PC-3 (cell line): ENCODE data around the gene TIMP4. TPM values are rescaled to one million over a fixed set of nuclear protein-coding genes. Genes with fewer than 3 reads are reported as not detected.
A peak's percentile ranks its signal among the peaks of the same experiment; 100 is the strongest.

Experiments used
- ATAC-seq: fragments of 200-7000 bp; cut with Tn5 transposase; 2 replicates; pipeline ENCODE4 v1.9.1; 2020; ENCODE audit warnings: mild to moderate bottlenecking, moderate library complexity
- BruUV-seq: library from RNA; stranded (reverse); fragments of 400-500 nt; replicated peaks from 2 replicates; lab custom pipeline; 2021; lab: Mats Ljungman, UMichigan
- CTCF ChIA-PET: fragments of 300-600 bp; sonication (Branson Sonifier 250); formaldehyde crosslinking; loops from one replicate; lab custom pipeline; 2022; ENCODE audit warnings: antibody characterized with exemption; lab: Charles Lee
- POLR2A ChIA-PET: fragments of 300-600 bp; sonication (Branson Sonifier 250); formaldehyde crosslinking; loops from one replicate; lab custom pipeline; 2022; ENCODE audit warnings: antibody characterized with exemption; ENCODE audit not compliant: unreplicated experiment; lab: Charles Lee
- DNase-seq: peaks from one replicate; pipeline ENCODE4 v3.0.0-alpha.2; 2015
- H2AFZ ChIP-seq: fragments of 300-600 bp; sonication (generic); 2 replicates; pipeline ENCODE4 v1.6.0; 2016; ENCODE audit warnings: antibody characterized with exemption, low read length
- H3F3A ChIP-seq: fragments of 300-600 bp; sonication (generic); one replicate; pipeline ENCODE4 v1.6.0; 2017; ENCODE audit warnings: antibody characterized with exemption, low read length, control low read depth, mild to moderate bottlenecking; ENCODE audit not compliant: unreplicated experiment
- H3K27ac ChIP-seq: fragments of 300-600 bp; sonication (generic); 2 replicates; pipeline ENCODE4 v1.5.1; 2016; ENCODE audit warnings: mild to moderate bottlenecking, low read length
- H3K27me3 ChIP-seq: fragments of 300-600 bp; sonication (generic); 2 replicates; pipeline ENCODE4 v1.6.1; 2016; ENCODE audit warnings: low read length, mixed read lengths
- H3K36me3 ChIP-seq: fragments of 300-600 bp; sonication (generic); 2 replicates; pipeline ENCODE4 v1.6.1; 2016; ENCODE audit warnings: low read depth, mixed run types, low read length, mixed read lengths
- H3K4me1 ChIP-seq: fragments of 300-600 bp; sonication (generic); 2 replicates; pipeline ENCODE4 v1.5.1; 2016; ENCODE audit warnings: low read length; ENCODE audit not compliant: insufficient read depth
- H3K4me2 ChIP-seq: fragments of 300-600 bp; sonication (generic); 2 replicates; pipeline ENCODE4 v1.6.0; 2016; ENCODE audit warnings: low read length
- H3K4me3 ChIP-seq: fragments of 300-600 bp; sonication (generic); 2 replicates; pipeline ENCODE4 v1.5.1; 2016; ENCODE audit warnings: mild to moderate bottlenecking, low read length, mixed read lengths
- H3K79me2 ChIP-seq: fragments of 300-600 bp; sonication (generic); 2 replicates; pipeline ENCODE4 v1.6.1; 2017; ENCODE audit warnings: low read length, mixed read lengths
- H3K9ac ChIP-seq: fragments of 300-600 bp; sonication (generic); 2 replicates; pipeline ENCODE4 v1.6.0; 2016; ENCODE audit warnings: mild to moderate bottlenecking, low read length
- H3K9me2 ChIP-seq: fragments of 300-600 bp; sonication (generic); replicated peaks from 2 replicates; pipeline ENCODE4 v1.6.1; 2016; ENCODE audit warnings: mixed run types, low read length, mixed read lengths
- H3K9me3 ChIP-seq: fragments of 300-600 bp; sonication (generic); 2 replicates; pipeline ENCODE4 v1.6.1; 2016; ENCODE audit warnings: low read length, mixed read lengths
- H4K20me1 ChIP-seq: fragments of 300-600 bp; sonication (generic); 2 replicates; pipeline ENCODE4 v1.6.1; 2016; ENCODE audit warnings: low read length, mixed read lengths
- CTCF ChIP-seq: fragments of 300-600 bp; sonication (generic); conservative IDR thresholded peaks from 2 replicates; pipeline ENCODE4 v1.5.1; 2017; ENCODE audit warnings: antibody characterized with exemption, low read depth, mild to moderate bottlenecking, low read length
- EZH2 ChIP-seq: fragments of 300-600 bp; sonication (generic); IDR thresholded peaks from one replicate; pipeline ENCODE4 v1.6.1; 2017; ENCODE audit warnings: antibody characterized with exemption, mild to moderate bottlenecking, low read length; ENCODE audit not compliant: unreplicated experiment
- EZH2phosphoT487 ChIP-seq: fragments of 300-600 bp; sonication (generic); IDR thresholded peaks from 2 replicates; pipeline ENCODE4 v1.6.1; 2018; ENCODE audit warnings: mild to moderate bottlenecking, antibody characterized with exemption, low read length, borderline replicate concordance
- intact Hi-C: fragments of 100-400 bp; cut with micrococcal nuclease; formaldehyde crosslinking; loops from 2 replicates; pipeline ENCODE4 v1.9.0; 2023
- total RNA-seq: library from RNA; depleted of rRNA; stranded (reverse); fragments of >200 nt; gene quantifications from 2 replicates; pipeline ENCODE4 v1.2.3, GENCODE V29; 2014

Gene TIMP4
- total RNA-seq, 1 experiment from 2014 or later, result 7.3 TPM

- H4K20me1 ChIP-seq, result no peaks in the 10 kb centered on the region
- CTCF ChIA-PET, result interaction anchor here (0.6 to 1.4 kb wide), 3 partner anchors 36 to 286 kb away, joined by 3 to 4 read pairs (median 3); no protein-coding TSS in a partner anchor
- POLR2A ChIA-PET, result no interaction called here
- peak overlapping the region; percentile 80 for H3K4me2 ChIP-seq
- H3F3A ChIP-seq, result peaks cover 19% of the 10 kb centered on the region
- no peaks in the 10 kb centered on the region for H3K36me3 ChIP-seq
- intact Hi-C loops, result loop anchor here (1.0 kb wide), 5 partner anchors 29 to 283 kb away; partner anchors contain the start of gene PPARG
- H3K79me2 ChIP-seq, result no peaks in the 10 kb centered on the region
- TSS peak; percentile 77 for BruUV-seq
- peak overlapping the region; percentile 80 for H3K9ac ChIP-seq
- ATAC-seq (peak; percentile 82), DNase-seq (peak; percentile 99)
- H3K27me3 ChIP-seq, result no peaks in the 10 kb centered on the region
- TF ChIP-seq EZH2phosphoT487 (no peak), EZH2 (no peak), CTCF (no peak)
- H3K4me1 ChIP-seq, result peaks cover 57% of the 10 kb centered on the region
- no peaks in the 10 kb centered on the region for H3K9me2 ChIP-seq
- peak overlapping the region; percentile 97 for H3K27ac ChIP-seq
- H2AFZ ChIP-seq, result peak overlapping the region; percentile 23; the same call in 1 of the 2 replicates
- H3K9me3 ChIP-seq, result no peaks in the 10 kb centered on the region
- H3K4me3 ChIP-seq, result peak overlapping the region; percentile 47
Measured at GRCh38 chr3:12193485-12194165, 34.9 kb upstream of the TIMP4 start.

GRCh38 chr3:12192655-12193484, 34.2 kb upstream of the TIMP4 start:
- Histone ChIP-seq H3K27ac (peak overlapping the region; percentile 97), H3K9ac (peak overlapping the region; percentile 36; the same call in 1 of the 2 replicates), H3K4me1 (peaks cover 58% of the 10 kb centered on the region), H3F3A (peaks cover 19% of the 10 kb centered on the region), H3K4me3 (no peak overlapping the region), H4K20me1 (no peaks in the 10 kb centered on the region), H3K36me3 (no peaks in the 10 kb centered on the region), H3K4me2 (peak overlapping the region; percentile 21), H3K9me2 (no peaks in the 10 kb centered on the region), H2AFZ (no peak overlapping the region), H3K9me3 (no peaks in the 10 kb centered on the region), H3K27me3 (no peaks in the 10 kb centered on the region), H3K79me2 (no peaks in the 10 kb centered on the region)
- TF ChIP-seq CTCF, result no peak
- no peak for TF ChIP-seq EZH2phosphoT487
- TF ChIP-seq EZH2, result no peak
- DNase-seq (no peak), ATAC-seq (no peak)
- intact Hi-C loops, result loop anchor here (1.0 kb wide), 3 partner anchors 58 to 283 kb away; partner anchors contain the start of gene PPARG
- no TSS peak for BruUV-seq
- CTCF ChIA-PET, result interaction anchor here (0.6 kb wide), 1 partner anchor 108 kb away, joined by 3 read pairs; no protein-coding TSS in a partner anchor
- POLR2A ChIA-PET, result no interaction called here
